Measurements from ENCODE around the gene FAM53B.

FAM53B gene

DNA sequence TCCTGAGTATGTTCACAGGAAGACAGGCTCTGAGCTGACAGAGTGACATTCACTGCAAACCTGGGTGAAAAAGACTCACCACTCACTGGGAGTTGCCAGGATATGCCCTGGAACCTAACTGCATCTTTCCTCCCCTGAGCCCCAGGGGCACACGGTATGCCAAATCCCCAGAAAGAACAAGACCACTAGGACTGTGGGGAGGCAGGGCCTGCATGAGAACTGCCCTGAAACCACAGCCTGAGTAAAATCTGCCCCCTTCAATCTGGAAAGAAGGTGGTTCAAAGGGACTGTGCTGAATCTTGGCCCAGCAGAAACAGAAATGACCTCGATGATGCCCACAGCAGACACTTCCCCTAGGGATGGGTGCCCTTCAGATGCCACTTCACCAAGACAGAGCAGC lies 6.5 kb downstream of the FAM53B start:
- H3K27ac ChIP-seq = no peak overlapping the region
- peaks cover 33 to 44% of the 10 kb centered on the region in 2 experiments for H3K4me1 ChIP-seq (ENCODE audit: control insufficient read depth in 1 of 2, insufficient read depth in 1 of 2, low read depth in 1 of 2, low read length in 1 of 2)
- no peak overlapping the region for H3K4me3 ChIP-seq (ENCODE audit: low read depth in 1 of 2, low read length in 1 of 2)

DNA sequence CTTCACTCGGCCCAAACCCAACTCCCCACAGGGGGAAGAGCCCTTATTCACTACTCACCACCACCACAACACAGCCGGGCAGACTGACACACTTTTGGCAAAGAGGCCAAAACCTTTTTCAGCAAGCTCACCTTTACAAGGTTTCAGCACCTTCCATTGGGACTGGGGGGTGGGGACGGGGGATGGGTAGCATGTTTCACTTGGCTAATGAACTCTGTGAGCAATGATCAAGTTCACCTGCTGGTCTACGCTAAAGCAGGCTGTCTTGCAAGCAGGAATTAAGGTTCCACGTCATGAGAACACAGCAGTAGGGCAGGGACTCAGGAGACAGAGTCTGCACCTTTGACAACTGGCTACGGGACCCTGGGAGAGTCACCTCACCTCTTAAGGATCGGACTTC lies 7.0 kb downstream of the FAM53B start:
- Histone ChIP-seq H3K9me3 (no peaks in the 10 kb centered on the region), H3K27ac (no peak overlapping the region), H3K4me3 (ENCODE audit: low read depth in 1 of 2, low read length in 1 of 2) (no peak overlapping the region), H3K4me1 (ENCODE audit: control insufficient read depth in 1 of 2, insufficient read depth in 1 of 2, low read depth in 1 of 2, low read length in 1 of 2) (peaks cover 28 to 39% of the 10 kb centered on the region in 2 experiments), H3K27me3 (no peaks in the 10 kb centered on the region), H3K36me3 (peaks cover 5% of the 10 kb centered on the region)
- TF ChIP-seq, protein P1, sequence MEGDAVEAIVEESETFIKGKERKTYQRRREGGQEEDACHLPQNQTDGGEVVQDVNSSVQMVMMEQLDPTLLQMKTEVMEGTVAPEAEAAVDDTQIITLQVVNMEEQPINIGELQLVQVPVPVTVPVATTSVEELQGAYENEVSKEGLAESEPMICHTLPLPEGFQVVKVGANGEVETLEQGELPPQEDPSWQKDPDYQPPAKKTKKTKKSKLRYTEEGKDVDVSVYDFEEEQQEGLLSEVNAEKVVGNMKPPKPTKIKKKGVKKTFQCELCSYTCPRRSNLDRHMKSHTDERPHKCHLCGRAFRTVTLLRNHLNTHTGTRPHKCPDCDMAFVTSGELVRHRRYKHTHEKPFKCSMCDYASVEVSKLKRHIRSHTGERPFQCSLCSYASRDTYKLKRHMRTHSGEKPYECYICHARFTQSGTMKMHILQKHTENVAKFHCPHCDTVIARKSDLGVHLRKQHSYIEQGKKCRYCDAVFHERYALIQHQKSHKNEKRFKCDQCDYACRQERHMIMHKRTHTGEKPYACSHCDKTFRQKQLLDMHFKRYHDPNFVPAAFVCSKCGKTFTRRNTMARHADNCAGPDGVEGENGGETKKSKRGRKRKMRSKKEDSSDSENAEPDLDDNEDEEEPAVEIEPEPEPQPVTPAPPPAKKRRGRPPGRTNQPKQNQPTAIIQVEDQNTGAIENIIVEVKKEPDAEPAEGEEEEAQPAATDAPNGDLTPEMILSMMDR (IDR thresholded peaks at IDR 0.05) = no peak

More for the DNA sequence above, 6.5 kb downstream of the FAM53B start:
- Histone ChIP-seq H3K27me3 (no peaks in the 10 kb centered on the region), H3K36me3 (peaks cover 5% of the 10 kb centered on the region), H3K9me3 (no peaks in the 10 kb centered on the region)
- TF ChIP-seq, protein P1 (IDR thresholded peaks at IDR 0.05) = no peak

DNA sequence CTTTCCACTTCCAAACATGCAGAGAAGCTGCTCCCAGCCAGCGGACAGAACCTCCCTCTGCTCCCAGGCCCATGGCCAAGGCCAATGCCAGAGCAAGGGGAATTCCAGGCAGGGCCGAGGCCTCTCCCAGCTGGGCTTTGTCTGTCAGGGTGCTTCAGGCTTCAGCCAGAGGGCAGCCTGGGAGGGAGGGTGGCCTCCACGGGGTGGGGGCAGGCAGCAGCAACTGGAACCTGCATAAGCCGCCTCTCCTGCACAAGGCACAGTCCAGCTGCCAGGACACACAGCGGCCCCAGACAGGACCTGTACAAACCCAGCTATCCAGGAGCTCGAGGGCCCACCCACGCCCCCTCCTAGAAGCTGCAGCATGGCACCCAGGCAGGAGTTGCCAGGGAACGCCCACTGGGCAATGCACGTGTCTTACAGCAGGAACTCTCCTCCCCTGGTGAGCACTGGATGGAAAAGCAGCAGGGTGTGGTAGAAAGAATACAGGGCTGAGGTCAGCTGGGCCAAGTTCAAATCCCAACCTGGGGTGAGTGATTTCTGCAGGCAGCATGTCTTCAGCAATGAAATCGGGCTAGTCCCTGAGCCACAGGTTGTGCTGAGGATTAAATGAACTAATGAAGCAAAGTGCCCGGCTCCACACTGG lies 7.6 kb downstream of the FAM53B start:
- Histone ChIP-seq H3K27me3 (no peaks in the 10 kb centered on the region), H3K4me1 (ENCODE audit: control insufficient read depth in 1 of 2, insufficient read depth in 1 of 2, low read depth in 1 of 2, low read length in 1 of 2) (peaks cover 22 to 33% of the 10 kb centered on the region in 2 experiments), H3K4me3 (ENCODE audit: low read depth in 1 of 2, low read length in 1 of 2) (no peak overlapping the region), H3K27ac (no peak overlapping the region), H3K36me3 (peaks cover 5% of the 10 kb centered on the region), H3K9me3 (no peaks in the 10 kb centered on the region)
- TF ChIP-seq, protein P1 (IDR thresholded peaks at IDR 0.05) = no peak

DNA sequence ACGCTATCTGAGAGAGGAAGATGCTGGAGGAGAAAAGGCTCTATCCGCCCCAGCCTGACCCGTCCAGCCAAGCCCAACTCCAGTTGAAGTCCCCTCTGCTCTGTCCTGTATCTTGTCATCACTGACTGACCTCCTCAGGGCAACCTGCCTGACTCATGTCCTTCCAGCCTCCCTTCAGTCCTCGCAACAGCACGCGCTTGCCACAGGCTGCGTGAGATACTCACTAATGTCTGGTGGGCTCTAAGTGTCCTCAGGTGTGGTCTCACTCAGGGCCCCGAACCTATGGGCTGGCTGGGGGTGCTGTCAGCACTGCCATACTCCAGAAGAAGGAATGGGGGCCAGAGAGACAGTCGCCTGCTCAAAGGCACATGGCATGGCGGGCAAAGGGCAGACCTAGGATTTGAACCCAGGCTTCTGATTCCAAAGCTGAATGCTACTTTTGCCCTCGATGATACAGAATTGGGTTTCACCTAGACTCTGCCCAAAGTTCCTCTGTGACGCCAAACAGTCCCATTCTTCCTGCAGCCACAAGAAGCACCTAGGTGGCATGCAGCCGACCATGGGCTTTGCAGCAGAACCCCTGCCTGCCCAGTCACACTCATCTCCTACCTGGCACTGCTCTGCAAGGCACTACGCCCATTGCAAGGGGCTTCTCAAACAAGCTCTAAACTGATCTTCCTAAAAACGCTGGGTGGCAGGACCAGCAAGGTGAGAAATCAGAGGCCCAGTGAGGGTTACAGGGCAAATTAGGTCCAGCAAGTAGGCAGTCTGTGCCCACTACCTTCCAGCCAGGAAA lies 8.5 kb downstream of the FAM53B start:
- Histone ChIP-seq H3K36me3 (peaks cover 5% of the 10 kb centered on the region), H3K27ac (no peak overlapping the region), H3K4me3 (ENCODE audit: low read depth in 1 of 2, low read length in 1 of 2) (no peak overlapping the region), H3K4me1 (ENCODE audit: control insufficient read depth in 1 of 2, insufficient read depth in 1 of 2, low read depth in 1 of 2, low read length in 1 of 2) (peaks cover 13 to 24% of the 10 kb centered on the region in 2 experiments), H3K9me3 (no peaks in the 10 kb centered on the region), H3K27me3 (no peaks in the 10 kb centered on the region)
- TF ChIP-seq, protein P1 (IDR thresholded peaks at IDR 0.05) = no peak

DNA sequence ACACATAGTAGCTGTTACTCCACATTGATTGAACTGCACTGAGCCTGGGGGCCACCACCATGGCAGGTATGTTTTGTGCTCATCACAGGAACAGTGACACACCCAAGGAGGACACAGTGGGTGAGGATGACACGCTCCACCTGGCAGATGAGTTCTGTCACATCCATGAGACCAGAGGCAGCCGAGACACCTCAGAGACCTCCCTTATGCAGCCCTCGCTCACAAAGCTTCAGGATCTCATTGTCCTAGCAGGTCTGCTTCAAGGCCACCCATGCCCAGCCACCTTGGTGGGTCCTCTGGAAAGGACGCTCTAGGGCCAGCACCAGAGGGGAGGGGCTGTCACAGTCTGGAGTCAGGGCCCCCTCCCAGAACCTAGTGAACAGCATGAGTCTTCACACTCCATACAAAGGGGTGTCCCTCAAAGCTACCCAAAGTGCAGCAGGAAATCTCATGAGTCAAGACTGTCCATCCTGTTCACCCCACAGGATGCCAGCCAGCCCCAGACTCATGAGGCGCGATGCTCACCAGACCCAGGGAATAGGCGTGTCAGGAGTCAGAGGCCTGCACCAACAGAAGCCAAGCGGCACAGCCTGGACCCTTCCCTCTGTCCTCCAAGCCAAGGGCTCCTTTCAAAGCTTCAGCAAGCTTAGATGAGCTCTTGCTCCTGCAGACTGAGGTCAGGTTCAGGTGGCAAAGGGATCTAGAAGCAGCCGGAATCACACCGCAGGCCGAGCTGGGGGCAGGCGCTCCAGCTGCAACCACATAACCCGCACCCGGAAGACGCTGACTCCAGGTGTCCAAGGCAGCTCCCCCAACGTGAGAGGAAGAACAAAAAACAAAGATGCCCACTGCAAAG lies 9.6 kb downstream of the FAM53B start:
- Histone ChIP-seq H3K4me1 (ENCODE audit: control insufficient read depth in 1 of 2, insufficient read depth in 1 of 2, low read depth in 1 of 2, low read length in 1 of 2) (peaks cover 9 to 17% of the 10 kb centered on the region in 2 experiments), H3K36me3 (peaks cover 5% of the 10 kb centered on the region), H3K4me3 (ENCODE audit: low read depth in 1 of 2, low read length in 1 of 2) (no peak overlapping the region), H3K27ac (no peak overlapping the region), H3K9me3 (no peaks in the 10 kb centered on the region), H3K27me3 (no peaks in the 10 kb centered on the region)
- TF ChIP-seq, protein P1 (IDR thresholded peaks at IDR 0.05) = no peak
